Activated naive CD8-positive, alpha-beta T cell treated with anti-CD3 and anti-CD28 coated beads, Interleukin-2, amount 10 ng/mL, durations not matched to agents 7 days and 5 days (primary cell): ENCODE measurements around the gene DGCR2. TPM values are rescaled to one million over a fixed set of nuclear protein-coding genes. Genes with fewer than 3 reads are reported as not detected.

Source experiments
- ATAC-seq: fragments of 150-1000 bp; cut with Tn5 transposase; one replicate; pipeline ENCODE4 v1.10.0; 2021; ENCODE audit warnings: low read depth, moderate library complexity
- POLR2A ChIA-PET: fragments of 350-600 bp; sonication (Branson Sonifier 250); formaldehyde crosslinking; loops from one replicate; lab custom pipeline; 2021; ENCODE audit warnings: antibody characterized with exemption; lab: Charles Lee
- DNase-seq: peaks from one replicate; pipeline ENCODE4 v3.0.0; 2021
- H3K27ac Mint-ChIP-seq: one replicate; pipeline ENCODE4 v1.8.0; 2022; ENCODE audit warnings: mild to moderate bottlenecking, mixed read lengths
- H3K27me3 Mint-ChIP-seq: one replicate; pipeline ENCODE4 v1.8.0; 2022; ENCODE audit warnings: mild to moderate bottlenecking, moderate library complexity, mixed read lengths
- H3K36me3 Mint-ChIP-seq: one replicate; pipeline ENCODE4 v1.8.0; 2021; ENCODE audit warnings: mild to moderate bottlenecking, mixed read lengths
- H3K4me1 Mint-ChIP-seq: one replicate; pipeline ENCODE4 v1.8.0; 2021; ENCODE audit warnings: mixed read lengths
- H3K4me3 Mint-ChIP-seq: one replicate; pipeline ENCODE4 v1.8.0; 2022; ENCODE audit warnings: mild to moderate bottlenecking, moderate library complexity, mixed read lengths
- H3K9me3 Mint-ChIP-seq: one replicate; pipeline ENCODE4 v1.8.0; 2021; ENCODE audit warnings: mixed read lengths
- total RNA-seq, 2 experiments: library from RNA; stranded (reverse); gene quantifications; one replicate each; pipeline ENCODE4 v1.2.3, GENCODE V29; 2021

DGCR2 gene
- total RNA-seq, 2 experiments from 2014 or later = 38.0 to 38.3 TPM

- Mint-ChIP-seq H3K27ac (no peak overlapping the region), H3K4me3 (no peak overlapping the region), H3K4me1 (no peaks in the 10 kb centered on the region), H3K36me3 (no peaks in the 10 kb centered on the region), H3K9me3 (no peaks in the 10 kb centered on the region), H3K27me3 (peaks cover 37% of the 10 kb centered on the region)
- ATAC-seq (no peak), DNase-seq (no peak)
- POLR2A ChIA-PET = no interaction called here
Measured at GRCh38 chr22:18999416-18999815, 122.8 kb downstream of the DGCR2 start.

GRCh38 chr22:18999008-18999407 lies 123.2 kb downstream of the DGCR2 start:
- H3K27me3 Mint-ChIP-seq = peaks cover 34% of the 10 kb centered on the region
- ATAC-seq = no peak
- POLR2A ChIA-PET = no interaction called here
- H3K36me3 Mint-ChIP-seq = no peaks in the 10 kb centered on the region
- H3K27ac Mint-ChIP-seq = no peak overlapping the region
- DNase-seq = no peak
- no peaks in the 10 kb centered on the region for H3K9me3 Mint-ChIP-seq
- H3K4me1 Mint-ChIP-seq = no peaks in the 10 kb centered on the region
- no peak overlapping the region for H3K4me3 Mint-ChIP-seq

- DNase-seq = no peak
- POLR2A ChIA-PET = no interaction called here
- Mint-ChIP-seq H3K27me3 (peaks cover 23% of the 10 kb centered on the region), H3K36me3 (no peaks in the 10 kb centered on the region), H3K9me3 (no peaks in the 10 kb centered on the region), H3K4me3 (no peak overlapping the region), H3K27ac (no peak overlapping the region), H3K4me1 (no peaks in the 10 kb centered on the region)
- no peak for ATAC-seq
Measured at GRCh38 chr22:18997925-18998315, 124.3 kb downstream of the DGCR2 start.

- Mint-ChIP-seq H3K27me3 (peaks cover 18% of the 10 kb centered on the region), H3K4me3 (no peak overlapping the region), H3K36me3 (no peaks in the 10 kb centered on the region), H3K9me3 (no peaks in the 10 kb centered on the region), H3K4me1 (no peaks in the 10 kb centered on the region), H3K27ac (no peak overlapping the region)
- ATAC-seq = no peak
- DNase-seq = no peak
- POLR2A ChIA-PET = no interaction called here
Measured at GRCh38 chr22:18997306-18997924, 124.8 kb downstream of the DGCR2 start.

GRCh38 chr22:18996376-18996900 lies 125.8 kb downstream of the DGCR2 start:
- Mint-ChIP-seq H3K4me3 (no peak overlapping the region), H3K9me3 (no peaks in the 10 kb centered on the region), H3K36me3 (no peaks in the 10 kb centered on the region), H3K4me1 (no peaks in the 10 kb centered on the region), H3K27me3 (peaks cover 16% of the 10 kb centered on the region), H3K27ac (no peak overlapping the region)
- POLR2A ChIA-PET = no interaction called here
- ATAC-seq (no peak), DNase-seq (no peak)

GRCh38 chr22:18995327-18995711 lies 126.9 kb downstream of the DGCR2 start:
- H3K4me1 Mint-ChIP-seq = no peaks in the 10 kb centered on the region
- no peak overlapping the region for H3K27ac Mint-ChIP-seq
- peaks cover 16% of the 10 kb centered on the region for H3K27me3 Mint-ChIP-seq

GRCh38 chr22:18994701-18995326 lies 127.4 kb downstream of the DGCR2 start:
- no peak overlapping the region for H3K27ac Mint-ChIP-seq
- ATAC-seq (no peak), DNase-seq (no peak)
- no peaks in the 10 kb centered on the region for H3K4me1 Mint-ChIP-seq
- POLR2A ChIA-PET = no interaction called here
- H3K4me3 Mint-ChIP-seq = no peak overlapping the region
- no peaks in the 10 kb centered on the region for H3K9me3 Mint-ChIP-seq
- H3K36me3 Mint-ChIP-seq = no peaks in the 10 kb centered on the region
- peaks cover 16% of the 10 kb centered on the region for H3K27me3 Mint-ChIP-seq

More at GRCh38 chr22:18995327-18995711, 126.9 kb downstream of the DGCR2 start:
- H3K36me3 Mint-ChIP-seq = no peaks in the 10 kb centered on the region
- no peak for DNase-seq
- no peak overlapping the region for H3K4me3 Mint-ChIP-seq
- no peak for ATAC-seq
- H3K9me3 Mint-ChIP-seq = no peaks in the 10 kb centered on the region
- POLR2A ChIA-PET = no interaction called here

- no peaks in the 10 kb centered on the region for H3K9me3 Mint-ChIP-seq
- POLR2A ChIA-PET = no interaction called here
- no peak overlapping the region for H3K4me3 Mint-ChIP-seq
- ATAC-seq (no peak), DNase-seq (no peak)
- H3K27ac Mint-ChIP-seq = no peak overlapping the region
- H3K36me3 Mint-ChIP-seq = no peaks in the 10 kb centered on the region
- H3K4me1 Mint-ChIP-seq = no peaks in the 10 kb centered on the region
- peaks cover 13% of the 10 kb centered on the region for H3K27me3 Mint-ChIP-seq
Measured at GRCh38 chr22:18994056-18994455, 128.2 kb downstream of the DGCR2 start.

GRCh38 chr22:18992543-18993198 lies 129.5 kb downstream of the DGCR2 start:
- H3K4me1 Mint-ChIP-seq = no peaks in the 10 kb centered on the region

GRCh38 chr22:18991821-18992442 lies 130.3 kb downstream of the DGCR2 start:
- H3K4me3 Mint-ChIP-seq = no peak overlapping the region
- H3K36me3 Mint-ChIP-seq = no peaks in the 10 kb centered on the region
- ATAC-seq (no peak), DNase-seq (no peak)
- no peak overlapping the region for H3K27ac Mint-ChIP-seq
- no peaks in the 10 kb centered on the region for H3K9me3 Mint-ChIP-seq
- no peaks in the 10 kb centered on the region for H3K4me1 Mint-ChIP-seq
- POLR2A ChIA-PET = no interaction called here
- H3K27me3 Mint-ChIP-seq = peaks cover 2% of the 10 kb centered on the region

More at GRCh38 chr22:18992543-18993198, 129.5 kb downstream of the DGCR2 start:
- Mint-ChIP-seq H3K27ac (no peak overlapping the region), H3K27me3 (peaks cover 5% of the 10 kb centered on the region), H3K36me3 (no peaks in the 10 kb centered on the region), H3K9me3 (no peaks in the 10 kb centered on the region), H3K4me3 (no peak overlapping the region)
- POLR2A ChIA-PET = no interaction called here
- ATAC-seq = no peak
- no peak for DNase-seq

- POLR2A ChIA-PET = no interaction called here
- no peaks in the 10 kb centered on the region for H3K9me3 Mint-ChIP-seq
- no peaks in the 10 kb centered on the region for H3K36me3 Mint-ChIP-seq
- ATAC-seq (no peak), DNase-seq (no peak)
- H3K4me1 Mint-ChIP-seq = no peaks in the 10 kb centered on the region
- H3K27ac Mint-ChIP-seq = no peak overlapping the region
- H3K27me3 Mint-ChIP-seq = no peaks in the 10 kb centered on the region
- no peak overlapping the region for H3K4me3 Mint-ChIP-seq
Measured at GRCh38 chr22:18991138-18991432, 131.1 kb downstream of the DGCR2 start.

- ATAC-seq = no peak
- Mint-ChIP-seq H3K4me1 (no peaks in the 10 kb centered on the region), H3K27ac (no peak overlapping the region), H3K27me3 (no peaks in the 10 kb centered on the region), H3K4me3 (no peak overlapping the region), H3K36me3 (no peaks in the 10 kb centered on the region), H3K9me3 (no peaks in the 10 kb centered on the region)
- DNase-seq = no peak
- POLR2A ChIA-PET = no interaction called here
Measured at GRCh38 chr22:18990355-18991137, 131.7 kb downstream of the DGCR2 start.

- H3K4me1 Mint-ChIP-seq = no peaks in the 10 kb centered on the region
- H3K4me3 Mint-ChIP-seq = no peak overlapping the region
- DNase-seq = no peak
- ATAC-seq = no peak
- no peak overlapping the region for H3K27ac Mint-ChIP-seq
- H3K36me3 Mint-ChIP-seq = no peaks in the 10 kb centered on the region
- POLR2A ChIA-PET = no interaction called here
- H3K9me3 Mint-ChIP-seq = no peaks in the 10 kb centered on the region
- no peaks in the 10 kb centered on the region for H3K27me3 Mint-ChIP-seq
Measured at GRCh38 chr22:18988958-18989357, 133.3 kb downstream of the DGCR2 start.
